GM21619 (cell line): ENCODE measurements around the gene DNAAF5.
"Not testable (repeated sequence)": the region's sequence is repeated elsewhere in the genome, so short reads cannot be mapped to it uniquely, and the experiment has no call there.

Experiments
- ATAC-seq: cut with Tn5 transposase; IDR thresholded peaks from one replicate; pipeline ENCODE4 v1.9.1; 2021; ENCODE audit not compliant: unreplicated experiment

The DNAAF5 gene

DNA sequence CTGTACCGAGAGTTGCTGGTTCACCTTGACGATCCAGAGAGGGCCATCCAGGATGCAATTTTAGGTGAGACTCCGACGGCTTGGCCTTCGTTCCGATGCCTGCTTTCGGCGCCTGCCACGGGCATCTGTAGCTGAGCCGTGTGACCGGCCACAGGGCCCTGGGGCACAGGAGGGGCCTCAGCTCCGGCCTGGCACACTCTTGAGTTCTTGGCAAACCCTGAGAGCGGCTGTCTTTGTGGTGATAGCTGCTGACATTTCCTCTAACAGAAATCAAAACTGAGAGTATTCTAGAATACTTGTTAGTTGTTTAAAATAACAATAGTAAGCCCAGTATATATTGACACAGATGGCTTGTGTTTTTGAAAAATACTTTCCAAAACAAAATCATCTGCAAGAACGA is 53.6 kb downstream of the DNAAF5 start:
- no peak for ATAC-seq

DNA sequence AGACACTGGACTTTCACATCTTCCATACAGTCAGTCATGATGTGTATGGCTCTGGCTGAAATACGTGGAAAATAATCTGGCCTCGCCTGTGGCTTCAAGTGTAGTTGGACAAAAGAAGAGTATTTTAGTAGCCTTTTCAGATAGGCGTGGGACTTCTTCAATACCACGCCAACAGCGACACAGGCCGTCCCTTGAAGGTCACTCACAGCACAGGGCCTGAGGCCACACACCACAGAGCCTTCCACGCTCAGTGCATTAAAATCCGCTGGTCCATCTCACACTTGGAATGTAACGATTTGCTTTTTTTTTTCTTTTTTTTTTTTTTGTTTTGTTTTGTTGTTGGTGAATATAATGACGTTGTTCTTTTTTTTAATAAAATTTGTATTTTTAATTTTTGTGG is 54.0 kb downstream of the DNAAF5 start:
- ATAC-seq, result no peak

DNA sequence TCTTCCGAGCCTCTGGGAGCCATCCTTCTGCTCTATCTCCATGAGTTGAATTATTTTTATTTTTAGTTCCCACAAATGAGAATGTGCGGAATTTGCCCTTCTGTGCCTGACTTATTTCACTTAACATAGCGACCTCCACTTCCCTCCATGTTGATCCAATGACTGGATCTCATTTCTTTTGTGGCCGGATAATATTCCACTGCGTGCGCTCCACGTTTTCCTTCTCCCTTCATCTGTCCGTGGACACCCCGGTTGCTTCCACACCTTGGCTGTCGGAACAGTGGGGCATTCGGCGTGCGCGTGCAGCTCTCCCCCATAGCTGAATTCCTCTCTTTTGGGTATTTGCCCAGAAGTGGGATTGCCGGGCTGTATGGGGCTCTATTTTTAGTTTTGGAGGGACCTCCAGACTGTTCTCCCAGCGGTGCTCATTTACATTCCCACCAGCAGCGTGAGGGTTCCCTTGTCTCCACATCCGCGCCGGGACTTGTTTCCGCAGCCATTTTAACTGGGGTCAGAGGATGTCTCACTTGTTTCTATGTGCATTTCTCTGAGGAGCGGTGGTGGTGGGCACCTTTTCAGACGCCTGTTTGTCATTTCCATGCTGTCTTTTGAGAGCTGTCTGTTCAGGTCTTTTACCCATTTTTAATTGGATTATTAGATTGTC is 54.8 kb downstream of the DNAAF5 start:
- ATAC-seq, result no peak

- ATAC-seq, result no peak
These were observed 55.5 kb downstream of the DNAAF5 start for GRCh38 chr7:781936-782529.

- ATAC-seq, result no peak
These were observed 56.4 kb downstream of the DNAAF5 start for GRCh38 chr7:782718-783449.

GRCh38 chr7:783556-784490 is 57.3 kb downstream of the DNAAF5 start:
- no peak for ATAC-seq

- no peak for ATAC-seq
These were observed 58.5 kb downstream of the DNAAF5 start for GRCh38 chr7:784971-785370.

- ATAC-seq, result no peak
These were observed 58.9 kb downstream of the DNAAF5 start for GRCh38 chr7:785416-785815.

- ATAC-seq, result no peak
These were observed 60.2 kb downstream of the DNAAF5 start for GRCh38 chr7:786472-787255.

GRCh38 chr7:787332-788240 is 61.1 kb downstream of the DNAAF5 start:
- ATAC-seq, result no peak

DNA sequence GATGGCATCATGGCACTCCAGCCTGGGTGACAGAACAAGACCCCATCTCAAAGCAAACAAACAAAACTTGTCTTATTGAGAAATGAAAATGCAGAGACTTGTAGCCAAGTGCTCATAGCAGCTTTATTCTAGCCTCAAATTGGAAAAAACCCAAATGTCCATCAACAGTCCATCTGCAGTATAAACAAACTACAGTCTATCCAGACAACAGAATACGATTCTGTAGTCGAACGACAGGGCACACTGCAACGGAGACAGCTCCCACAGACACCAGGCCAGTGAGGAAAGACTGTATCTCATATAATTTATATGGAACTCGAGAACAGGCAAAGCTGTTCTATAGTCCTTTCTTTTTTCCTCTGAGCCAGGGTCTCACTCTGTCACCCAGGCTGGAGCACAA is 65.0 kb downstream of the DNAAF5 start:
- ATAC-seq, result no peak

DNA sequence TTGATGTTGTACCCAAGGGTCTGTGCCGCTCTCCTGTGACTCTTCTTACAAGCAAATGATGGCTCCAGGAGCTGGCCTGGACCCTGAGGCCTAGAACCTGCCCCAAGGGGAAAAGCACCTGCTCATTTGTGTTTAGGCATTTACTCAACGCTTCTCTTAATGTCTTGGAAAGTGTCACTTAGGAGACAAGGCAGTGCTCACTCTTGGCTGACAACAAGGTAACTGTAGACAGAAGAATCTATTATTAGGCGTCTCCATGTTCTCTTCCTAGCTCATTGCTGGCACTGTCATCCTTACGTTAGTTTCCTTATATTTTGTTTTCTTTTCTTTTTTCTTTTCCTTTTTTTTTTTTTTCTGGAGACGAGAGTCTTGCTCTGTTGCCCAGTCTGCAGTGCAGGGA is 67.7 kb downstream of the DNAAF5 start:
- ATAC-seq, result no peak

GRCh38 chr7:794671-795329 is 68.3 kb downstream of the DNAAF5 start:
- ATAC-seq, result no peak

GRCh38 chr7:796434-797169 is 70.1 kb downstream of the DNAAF5 start:
- not testable (repeated sequence) for ATAC-seq

DNA sequence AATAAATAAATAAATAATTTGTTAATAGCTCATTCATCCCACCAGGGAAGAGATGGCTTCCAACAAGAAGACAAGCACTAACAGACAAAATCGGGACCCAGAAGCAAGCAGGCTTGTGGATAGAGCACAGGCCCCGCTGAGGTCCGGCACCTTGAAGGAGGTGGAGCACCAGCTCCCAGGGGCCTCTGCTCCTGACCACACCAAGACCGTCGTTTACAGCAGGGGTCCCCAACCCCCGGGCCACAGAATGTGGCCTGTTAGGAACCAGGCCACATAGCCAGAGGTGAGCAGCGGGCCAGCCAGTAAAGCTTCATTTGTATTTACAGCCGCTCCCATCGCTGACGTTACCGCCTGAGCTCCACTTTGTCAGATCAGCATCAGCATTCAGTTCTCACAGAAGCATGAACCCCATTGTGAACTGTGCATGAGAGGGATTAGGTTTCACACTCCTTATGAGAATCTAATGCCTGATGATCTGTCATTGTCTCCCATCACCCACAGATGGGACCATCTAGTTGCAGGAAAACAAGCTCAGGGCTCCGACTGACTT is 72.5 kb downstream of the DNAAF5 start:
- ATAC-seq, result no peak

DNA sequence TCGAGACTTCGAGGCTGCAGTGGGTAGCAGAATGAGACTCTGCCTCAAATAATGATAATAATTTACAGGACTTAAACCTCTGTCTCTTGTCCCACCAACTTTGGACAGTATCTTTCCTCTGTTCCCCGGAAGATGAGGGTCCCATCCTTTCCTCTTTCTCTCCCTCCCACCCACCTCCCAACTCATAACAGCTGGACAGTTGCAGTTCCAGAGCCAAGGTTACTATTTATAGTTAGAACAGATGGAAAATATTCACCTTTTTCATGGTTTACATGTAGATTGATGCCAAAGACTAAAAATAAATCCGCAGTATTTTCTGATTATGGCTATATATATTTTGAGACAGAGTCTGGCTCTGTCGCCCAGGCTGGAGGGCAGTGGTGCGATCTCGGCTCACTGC is 74.2 kb downstream of the DNAAF5 start:
- no peak for ATAC-seq

DNA sequence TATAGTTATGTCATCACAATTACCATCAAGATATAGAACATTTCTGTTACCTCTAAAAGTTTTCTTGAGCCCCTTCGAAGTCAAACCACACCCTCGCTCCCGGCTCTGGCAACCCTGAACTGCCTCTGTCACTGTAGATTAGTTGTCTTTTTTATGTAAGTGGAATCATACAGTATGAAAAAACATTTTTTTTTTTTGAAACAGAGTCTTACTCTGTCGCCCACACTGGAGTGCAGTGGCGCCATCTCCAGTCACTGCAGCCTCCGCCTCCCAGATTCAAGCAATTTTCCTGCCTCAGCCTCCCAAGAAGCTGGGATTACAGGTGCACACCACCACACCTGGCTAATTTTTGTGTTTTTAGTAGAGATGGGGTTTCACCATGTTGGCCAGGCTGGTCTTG is 74.9 kb downstream of the DNAAF5 start:
- not testable (repeated sequence) for ATAC-seq

DNA sequence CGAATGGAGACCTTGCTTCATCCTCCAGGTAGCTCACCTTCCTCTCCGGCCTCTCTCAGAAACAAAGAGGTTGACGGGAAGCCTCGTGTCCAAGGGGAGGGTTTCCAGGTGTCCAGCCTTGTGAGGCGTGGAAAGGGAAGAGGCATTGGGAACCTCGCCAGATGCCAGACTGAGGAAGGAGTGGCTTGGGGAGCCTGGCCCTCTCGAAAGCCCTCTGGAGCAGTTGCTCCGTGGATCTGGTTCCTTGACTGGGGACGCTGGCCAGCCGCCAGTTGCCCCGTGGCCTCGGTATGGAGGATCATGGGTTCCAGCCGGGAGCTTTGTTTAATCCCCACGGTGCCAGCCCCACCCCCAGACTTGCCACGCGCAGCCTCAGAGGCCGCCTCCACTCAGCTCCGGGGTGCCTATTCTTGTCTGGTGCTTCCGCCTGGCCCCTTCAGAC is 75.5 kb downstream of the DNAAF5 start:
- ATAC-seq, result no peak
